Mesodermal cell (in vitro differentiated cells): Measurements from ENCODE around the gene CC2D1A.

Experiments
- H3K27ac ChIP-seq: 2 replicates; pipeline ENCODE4 v1.7.0; 2013; ENCODE audit warnings: mild to moderate bottlenecking, low read depth, low read length, moderate library complexity; ENCODE audit not compliant: severe bottlenecking
- H3K36me3 ChIP-seq: 2 replicates; pipeline ENCODE4 v1.7.1; 2013; ENCODE audit warnings: mild to moderate bottlenecking, low read length, moderate library complexity; ENCODE audit not compliant: control insufficient read depth, insufficient read depth
- H3K4me1 ChIP-seq: one replicate; pipeline ENCODE4 v1.7.1; 2013; ENCODE audit warnings: mild to moderate bottlenecking, low read length; ENCODE audit not compliant: insufficient read depth, control insufficient read depth, poor library complexity, severe bottlenecking
- H3K4me3 ChIP-seq: 2 replicates; pipeline ENCODE4 v1.7.0; 2013; ENCODE audit warnings: low read length, control low read depth, mild to moderate bottlenecking; ENCODE audit not compliant: insufficient read depth, poor library complexity, severe bottlenecking; ENCODE audit errors: extremely low read depth
- H3K9me3 ChIP-seq: 2 replicates; pipeline ENCODE4 v1.7.1; 2013; ENCODE audit warnings: mild to moderate bottlenecking, low read length, moderate library complexity; ENCODE audit not compliant: control insufficient read depth
- WGBS, 2 experiments: methylation state at CpG; one replicate each; pipeline ENCODE4 v1.1.5; 2013; ENCODE audit warnings: missing lambda C conversion rate in 2 of 2; ENCODE audit not compliant: insufficient coverage in 2 of 2; 5-methylcytosine and 5-hydroxymethylcytosine counted together

Gene CC2D1A

DNA sequence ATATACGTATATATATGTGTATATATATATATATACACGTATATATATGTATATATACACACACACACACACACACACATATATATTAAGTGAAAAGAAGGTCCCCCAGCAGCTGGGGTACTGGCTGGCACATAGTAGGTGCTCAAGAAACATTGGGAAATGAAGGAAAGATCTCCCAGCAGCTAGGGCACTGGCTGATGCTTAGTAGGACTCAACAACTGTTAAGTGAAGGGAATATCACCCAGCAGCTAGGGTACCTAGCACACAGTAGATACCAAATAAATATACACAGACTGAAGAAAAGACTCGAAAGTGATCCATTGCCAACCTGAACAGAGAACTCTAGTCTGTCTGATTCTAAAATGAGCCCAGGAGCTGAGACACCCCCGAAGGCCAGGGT lies 20.0 kb downstream of the CC2D1A start:
- peaks cover 42% of the 10 kb centered on the region for H3K36me3 ChIP-seq
- H3K27ac ChIP-seq = no peak overlapping the region
- H3K4me3 ChIP-seq = no peak overlapping the region
- H3K4me1 ChIP-seq = no peaks in the 10 kb centered on the region
- 93% methylated on average over 2 of the region's 4 CpGs for WGBS, 2 experiments
- peaks cover under 1% of the 10 kb centered on the region for H3K9me3 ChIP-seq

- 98 to 100% methylated on average over 1 to 5 of the region's 8 CpGs for WGBS, 2 experiments
- H3K27ac ChIP-seq = no peak overlapping the region
- no peaks in the 10 kb centered on the region for H3K4me1 ChIP-seq
- H3K36me3 ChIP-seq = peaks cover 35% of the 10 kb centered on the region
- no peaks in the 10 kb centered on the region for H3K9me3 ChIP-seq
- H3K4me3 ChIP-seq = no peak overlapping the region
Measured at GRCh38 chr19:13926715-13927114, 20.7 kb downstream of the CC2D1A start.

- Histone ChIP-seq H3K4me3 (no peak overlapping the region), H3K27ac (no peak overlapping the region), H3K36me3 (peaks cover 28% of the 10 kb centered on the region), H3K4me1 (no peaks in the 10 kb centered on the region), H3K9me3 (no peaks in the 10 kb centered on the region)
- WGBS, 2 experiments = 96 to 98% methylated on average over 4 to 9 of the region's 12 CpGs
Measured at GRCh38 chr19:13929340-13929739, 23.3 kb downstream of the CC2D1A start.

- WGBS, 2 experiments = 90 to 92% methylated on average over 11 to 12 of the region's 17 CpGs
- Histone ChIP-seq H3K27ac (no peak overlapping the region), H3K4me1 (no peaks in the 10 kb centered on the region), H3K9me3 (no peaks in the 10 kb centered on the region), H3K36me3 (peaks cover 26% of the 10 kb centered on the region), H3K4me3 (no peak overlapping the region)
Measured at GRCh38 chr19:13929956-13930355, 24.0 kb downstream of the CC2D1A start.

- Histone ChIP-seq H3K9me3 (no peaks in the 10 kb centered on the region), H3K4me3 (no peak overlapping the region)
Measured at GRCh38 chr19:13930402-13930801, 24.4 kb downstream of the CC2D1A start.

GRCh38 chr19:13931391-13932148 lies 25.6 kb downstream of the CC2D1A start:
- Histone ChIP-seq H3K9me3 (no peaks in the 10 kb centered on the region), H3K4me3 (no peak overlapping the region), H3K36me3 (peaks cover 14% of the 10 kb centered on the region), H3K4me1 (peaks cover 7% of the 10 kb centered on the region), H3K27ac (no peak overlapping the region)
- WGBS, 2 experiments = 93 to 95% methylated on average over 24 to 30 of the region's 30 CpGs

More at GRCh38 chr19:13930402-13930801, 24.4 kb downstream of the CC2D1A start:
- 92 to 93% methylated on average over 13 to 17 of the region's 17 CpGs for WGBS, 2 experiments
- Histone ChIP-seq H3K36me3 (peaks cover 21% of the 10 kb centered on the region), H3K4me1 (no peaks in the 10 kb centered on the region), H3K27ac (no peak overlapping the region)

- no peak overlapping the region for H3K27ac ChIP-seq
- H3K4me3 ChIP-seq = no peak overlapping the region
- WGBS, 2 experiments = 84 to 94% methylated on average over 3 to 6 of the region's 6 CpGs
Measured at GRCh38 chr19:13932149-13932637, 26.2 kb downstream of the CC2D1A start.

GRCh38 chr19:13932911-13933393 lies 27.0 kb downstream of the CC2D1A start:
- Histone ChIP-seq H3K4me3 (no peak overlapping the region), H3K4me1 (peaks cover 11% of the 10 kb centered on the region), H3K36me3 (peaks cover 6% of the 10 kb centered on the region), H3K27ac (no peak overlapping the region), H3K9me3 (no peaks in the 10 kb centered on the region)
- whole genome bisulfite sequencing, 2 experiments = 94 to 96% methylated on average over 25 to 42 of the region's 42 CpGs

More at GRCh38 chr19:13932149-13932637, 26.2 kb downstream of the CC2D1A start:
- H3K36me3 ChIP-seq = peaks cover 9% of the 10 kb centered on the region
- H3K4me1 ChIP-seq = peaks cover 7% of the 10 kb centered on the region
- H3K9me3 ChIP-seq = no peaks in the 10 kb centered on the region

GRCh38 chr19:13934785-13935109 lies 28.7 kb downstream of the CC2D1A start:
- Histone ChIP-seq H3K9me3 (no peaks in the 10 kb centered on the region), H3K27ac (no peak overlapping the region), H3K4me1 (peaks cover 13% of the 10 kb centered on the region), H3K4me3 (no peak overlapping the region), H3K36me3 (peaks cover 2% of the 10 kb centered on the region)
- 91 to 96% methylated on average over 2 of the region's 2 CpGs for WGBS, 2 experiments

DNA sequence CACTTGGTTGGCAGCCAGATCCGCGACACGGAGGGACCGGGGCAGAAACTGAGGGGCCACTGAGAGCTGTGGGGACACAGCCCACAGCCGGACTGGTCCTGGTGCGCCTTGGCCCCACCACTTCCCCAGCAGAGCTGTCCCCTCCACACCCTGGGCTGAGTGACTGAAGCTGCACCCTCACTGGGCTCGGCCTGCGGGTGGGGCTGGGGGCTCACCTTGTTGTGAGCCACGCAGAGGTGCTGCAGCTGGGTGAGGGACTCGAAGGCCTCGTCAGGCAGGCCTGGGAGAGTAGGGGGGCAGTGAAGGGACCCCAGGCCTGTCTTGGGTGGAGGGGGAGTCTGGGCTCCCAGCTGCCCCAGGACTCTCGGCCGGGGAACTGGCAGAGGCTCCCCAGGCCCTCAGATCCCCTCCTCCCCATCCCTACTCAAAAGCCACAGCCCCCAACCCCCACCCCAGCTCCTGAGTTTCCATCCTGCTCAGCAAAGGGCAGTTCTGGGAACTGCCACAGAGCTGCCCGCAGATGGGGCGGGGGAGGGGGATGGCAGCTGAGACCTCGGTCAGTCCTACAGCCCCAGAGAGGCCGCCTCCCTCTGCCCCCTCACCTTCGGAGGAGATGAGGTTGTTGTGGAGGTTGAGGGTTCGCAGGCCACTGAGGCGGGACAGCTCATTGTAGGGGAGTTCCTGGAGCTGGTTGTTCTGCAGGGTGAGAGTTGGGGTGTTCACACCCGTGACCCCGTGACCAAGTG lies 29.9 kb downstream of the CC2D1A start:
- no peaks in the 10 kb centered on the region for H3K9me3 ChIP-seq
- 86 to 91% methylated on average over 6 to 7 of the region's 22 CpGs for WGBS, 2 experiments
- H3K27ac ChIP-seq = no peak overlapping the region
- H3K36me3 ChIP-seq = no peaks in the 10 kb centered on the region
- H3K4me1 ChIP-seq = peaks cover 13% of the 10 kb centered on the region
- no peak overlapping the region for H3K4me3 ChIP-seq
